Activated gamma-delta T cell treated with Interleukin-2 at 50 U/mL for 16 hours (primary cell): ENCODE data around the gene SPTBN5.

Source experiments
- DNase-seq: peaks from one replicate; pipeline ENCODE4 v3.0.0-alpha.2; 2020

The SPTBN5 gene

DNA sequence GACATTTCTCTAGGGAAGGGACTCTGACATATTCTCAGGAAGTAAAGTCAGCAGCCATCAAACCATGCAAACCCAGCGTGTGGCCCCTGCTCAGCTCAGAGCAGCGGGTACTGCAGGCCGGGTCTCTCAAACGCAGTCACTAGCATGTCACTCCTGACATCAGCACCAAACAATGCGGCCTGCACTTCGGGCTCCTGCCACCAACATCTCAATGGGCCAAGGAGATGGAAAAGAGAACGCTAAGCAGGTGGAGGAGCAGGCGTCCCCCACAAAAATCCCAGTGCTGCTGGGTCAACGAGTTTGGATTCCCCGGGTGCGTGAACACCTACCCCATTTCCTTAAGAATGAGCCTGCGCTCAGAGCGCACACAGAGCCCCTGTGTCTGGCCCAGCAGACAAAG, 9.9 kb upstream of the SPTBN5 start:
- no peak for DNase-seq

DNA sequence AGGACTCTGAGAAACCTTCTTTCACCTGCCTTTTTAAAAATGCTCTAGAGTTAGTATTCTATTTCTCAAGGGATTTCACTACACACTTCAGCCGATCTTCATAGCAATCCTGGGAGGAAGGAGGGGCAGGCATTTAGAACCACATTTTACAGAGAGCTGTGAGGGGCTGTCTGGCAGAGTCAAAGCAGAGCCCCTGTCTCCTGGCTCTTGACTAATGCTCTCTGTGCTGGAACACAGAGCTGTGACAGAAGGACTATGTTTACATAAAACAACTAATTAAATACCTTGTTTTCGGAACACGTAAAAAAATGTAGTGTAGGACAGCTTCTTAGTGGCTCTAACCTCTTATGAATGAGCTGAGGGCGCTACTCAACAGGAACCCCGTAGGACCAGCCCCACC, 7.6 kb upstream of the SPTBN5 start:
- no peak for DNase-seq

DNA sequence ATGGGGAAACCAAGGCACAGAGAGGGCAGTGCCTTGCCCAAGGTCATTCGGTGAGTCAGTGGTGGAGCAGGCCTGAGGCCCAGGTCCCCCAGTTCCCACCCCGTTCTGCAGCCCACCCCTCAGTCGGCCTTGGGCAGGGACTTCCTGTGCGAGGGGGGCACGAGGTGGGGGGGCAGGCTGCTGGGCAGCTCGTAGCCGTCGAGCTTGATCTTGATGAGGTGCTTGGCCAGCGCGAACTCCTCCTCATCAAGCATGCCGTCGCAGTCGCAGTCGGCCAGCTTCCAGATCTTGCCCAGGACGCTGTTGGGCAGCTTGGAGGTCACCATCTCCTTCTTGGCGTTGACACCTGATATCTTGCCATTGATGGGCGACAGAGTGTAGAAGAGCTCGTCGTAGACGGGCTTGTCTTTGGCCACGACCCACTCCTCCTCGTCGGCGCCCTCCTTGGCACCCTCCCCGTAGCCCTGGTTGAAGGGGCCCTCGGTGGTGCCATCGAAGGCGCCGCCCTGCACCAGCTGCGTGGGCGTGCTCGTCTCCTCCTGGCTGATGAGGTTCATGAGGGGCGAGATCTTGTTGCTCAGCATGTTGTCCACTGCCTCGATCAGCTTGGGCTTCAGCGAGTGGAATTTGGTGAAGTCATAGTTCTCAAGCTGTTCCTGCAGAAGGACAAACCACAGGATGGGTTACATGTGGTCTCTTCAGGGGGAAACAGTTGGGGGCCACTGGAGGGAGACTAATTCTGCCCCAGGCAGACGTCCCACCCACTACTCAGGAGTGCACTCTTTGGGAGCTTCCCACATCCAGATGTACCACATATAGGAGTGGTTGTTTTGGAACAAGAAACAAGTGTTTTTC, 6.9 kb upstream of the SPTBN5 start:
- DNase-seq: no peak

DNA sequence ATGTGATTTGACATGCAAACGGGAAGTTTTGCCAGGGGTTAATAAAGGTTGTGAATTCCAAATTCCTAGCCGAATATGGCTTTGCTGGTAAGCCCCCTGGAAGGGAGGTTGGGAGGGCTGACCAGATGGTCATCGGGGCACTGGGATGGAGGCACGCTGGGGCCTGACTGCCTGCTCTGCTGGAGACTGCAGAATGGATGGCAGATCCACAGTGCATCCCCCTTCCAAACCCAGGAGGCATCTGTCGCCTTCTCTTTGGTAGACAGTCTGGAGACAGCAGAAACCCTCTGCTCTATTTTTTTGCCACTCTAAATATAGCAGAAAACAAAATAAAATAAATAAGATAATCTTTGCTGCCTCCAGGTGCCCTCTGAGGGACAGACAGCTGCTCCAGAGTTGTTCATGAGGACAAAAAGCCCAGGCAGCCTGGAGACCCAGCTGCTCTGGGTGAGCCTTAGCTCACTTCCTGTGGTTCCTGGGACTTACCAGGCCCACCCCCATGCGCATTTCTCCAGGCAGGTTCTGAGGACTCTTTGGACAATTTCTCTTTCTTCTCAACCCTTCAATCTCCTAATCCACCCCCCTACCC, 6.1 kb upstream of the SPTBN5 start:
- DNase-seq: no peak

DNA sequence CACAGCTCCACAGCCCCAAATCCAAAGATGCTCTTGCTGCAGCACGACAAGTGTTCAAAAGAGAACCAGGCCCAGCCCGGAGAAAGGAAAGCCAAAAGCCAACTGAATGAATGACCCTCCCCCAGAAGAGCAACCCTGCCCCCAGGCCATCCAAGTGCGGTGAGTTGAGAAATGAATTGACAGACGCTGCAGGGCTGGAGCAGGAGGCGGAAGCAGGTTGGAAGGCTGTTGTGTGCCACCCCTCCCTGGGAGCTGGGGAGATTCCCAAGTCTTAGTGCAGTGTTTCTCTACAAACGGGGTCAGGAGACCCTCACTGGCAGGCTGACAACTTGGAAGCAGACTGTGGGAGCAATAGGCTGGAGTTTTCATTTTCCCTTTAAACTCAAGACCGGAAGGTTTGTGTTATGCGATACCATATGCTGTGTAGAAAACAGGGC, 3.5 kb upstream of the SPTBN5 start:
- no peak for DNase-seq

DNA sequence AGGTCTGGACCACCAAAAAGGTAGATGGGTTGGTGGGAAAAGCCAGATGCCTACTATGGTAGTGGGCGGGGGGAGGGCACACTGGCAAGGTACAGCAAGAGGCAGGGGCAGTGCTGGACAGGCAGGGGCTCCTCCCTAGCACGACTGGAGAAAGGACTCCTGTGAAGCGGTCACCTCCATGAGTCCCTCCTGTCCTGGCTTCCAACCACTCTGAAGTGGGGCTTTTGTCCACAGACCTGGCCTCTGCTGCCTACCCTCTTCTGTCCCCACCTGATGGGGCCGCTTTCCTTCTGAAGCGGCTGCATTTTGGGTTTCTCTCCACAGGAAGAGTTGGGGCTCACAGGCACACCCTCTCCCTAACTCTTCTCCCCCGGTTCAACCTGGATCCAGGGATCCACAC, 2.7 kb upstream of the SPTBN5 start:
- DNase-seq: no peak

DNA sequence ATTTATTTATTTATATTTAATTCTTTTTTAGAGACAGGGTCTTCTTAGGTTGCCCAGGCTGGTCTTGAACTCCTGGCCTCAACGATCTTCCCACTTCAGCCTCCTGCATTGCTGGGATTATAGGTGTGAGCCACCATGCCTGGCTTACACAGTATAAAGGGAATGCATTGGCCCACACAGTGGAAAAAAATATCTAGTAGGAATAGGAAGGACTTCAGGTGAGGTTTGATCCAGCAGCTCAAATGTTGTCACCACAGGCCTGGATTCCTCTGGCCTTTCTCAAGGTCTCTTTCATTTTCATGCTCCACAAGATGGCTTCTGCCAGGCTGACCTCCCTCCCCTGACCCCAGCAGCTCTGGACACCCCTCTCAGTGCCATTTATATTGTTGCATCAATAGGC, 2.1 kb upstream of the SPTBN5 start:
- DNase-seq: no peak

DNA sequence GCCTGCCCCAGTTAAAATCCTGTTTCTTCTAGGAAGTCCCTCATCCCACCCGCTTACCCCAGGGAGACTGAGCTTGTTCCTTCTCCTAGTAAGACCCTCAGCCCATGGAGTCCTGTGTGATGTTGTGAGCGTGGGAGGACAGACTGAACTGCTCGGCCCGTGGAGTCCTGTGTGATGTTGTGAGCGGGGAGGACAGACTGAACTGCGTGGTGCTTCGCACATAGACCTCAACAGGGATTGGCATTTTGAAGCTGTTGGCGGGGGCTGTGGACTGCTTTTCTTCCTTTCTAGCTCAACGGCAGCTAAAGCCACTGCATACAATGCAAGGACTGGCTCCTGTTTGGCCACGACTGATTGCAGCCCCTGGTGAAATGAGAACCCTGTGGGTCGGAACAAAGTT, 1.6 kb upstream of the SPTBN5 start:
- DNase-seq: no peak

DNA sequence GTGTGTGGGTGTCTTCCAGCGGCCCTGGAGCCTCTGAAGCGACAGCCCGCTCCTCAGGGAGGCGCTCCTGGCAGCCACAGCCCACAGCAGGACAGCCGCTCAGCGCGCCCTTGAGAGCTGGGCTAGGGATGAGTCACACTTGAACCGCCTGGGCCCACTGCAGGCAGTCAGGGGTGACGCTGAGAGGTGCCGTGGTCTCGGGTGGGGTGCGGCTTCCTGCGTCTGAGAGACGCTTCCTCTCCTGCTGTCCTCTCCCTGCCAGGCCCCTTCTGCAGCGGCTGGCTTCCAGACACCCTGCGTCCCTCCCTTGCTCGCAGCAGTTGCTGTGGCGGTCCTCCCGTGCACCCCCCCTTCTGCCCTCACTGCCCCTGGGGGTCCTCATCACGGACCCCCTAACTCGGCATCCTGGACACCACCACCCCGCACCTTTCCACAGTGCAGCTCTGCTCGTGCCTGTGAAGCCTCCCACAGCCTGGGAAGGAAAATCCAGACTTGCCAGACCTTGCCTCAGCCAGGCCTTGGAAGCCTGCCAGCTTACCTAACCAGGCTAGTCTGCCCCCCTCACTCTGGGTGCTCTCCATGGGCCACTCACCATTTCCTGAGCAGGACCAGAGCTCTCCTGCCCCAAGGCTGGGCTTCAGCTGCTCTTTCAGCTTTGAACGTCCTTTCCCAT, 1.1 kb upstream of the SPTBN5 start:
- peak; percentile 93 for DNase-seq

DNA sequence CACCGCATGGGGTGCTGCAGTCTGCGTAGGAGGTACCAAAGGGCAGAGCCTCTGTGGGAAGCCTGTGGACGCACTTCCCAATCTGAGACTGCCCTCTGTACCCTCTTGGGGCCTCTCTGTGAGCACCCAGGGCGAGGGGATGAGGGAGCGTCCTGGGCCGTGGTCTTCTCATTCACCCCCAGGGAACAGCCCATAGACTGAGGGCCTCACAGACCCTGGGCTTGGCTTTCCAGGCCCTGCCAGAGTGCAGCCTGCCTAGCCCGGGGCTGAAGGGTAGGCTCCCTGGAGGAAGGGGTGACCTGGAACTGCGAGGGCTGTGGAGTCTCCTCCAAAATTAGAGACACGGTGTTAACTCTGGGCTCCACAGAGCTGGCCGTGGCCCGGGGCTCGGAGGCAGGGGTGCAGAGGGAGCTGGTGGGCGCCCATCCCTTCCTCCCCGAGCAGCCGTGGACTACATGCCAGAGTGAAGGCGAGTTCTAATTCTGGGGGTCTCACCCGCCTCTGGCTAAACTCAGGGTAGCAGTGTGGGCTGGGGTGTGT, 468 bp upstream of the SPTBN5 start:
- no peak for DNase-seq

DNA sequence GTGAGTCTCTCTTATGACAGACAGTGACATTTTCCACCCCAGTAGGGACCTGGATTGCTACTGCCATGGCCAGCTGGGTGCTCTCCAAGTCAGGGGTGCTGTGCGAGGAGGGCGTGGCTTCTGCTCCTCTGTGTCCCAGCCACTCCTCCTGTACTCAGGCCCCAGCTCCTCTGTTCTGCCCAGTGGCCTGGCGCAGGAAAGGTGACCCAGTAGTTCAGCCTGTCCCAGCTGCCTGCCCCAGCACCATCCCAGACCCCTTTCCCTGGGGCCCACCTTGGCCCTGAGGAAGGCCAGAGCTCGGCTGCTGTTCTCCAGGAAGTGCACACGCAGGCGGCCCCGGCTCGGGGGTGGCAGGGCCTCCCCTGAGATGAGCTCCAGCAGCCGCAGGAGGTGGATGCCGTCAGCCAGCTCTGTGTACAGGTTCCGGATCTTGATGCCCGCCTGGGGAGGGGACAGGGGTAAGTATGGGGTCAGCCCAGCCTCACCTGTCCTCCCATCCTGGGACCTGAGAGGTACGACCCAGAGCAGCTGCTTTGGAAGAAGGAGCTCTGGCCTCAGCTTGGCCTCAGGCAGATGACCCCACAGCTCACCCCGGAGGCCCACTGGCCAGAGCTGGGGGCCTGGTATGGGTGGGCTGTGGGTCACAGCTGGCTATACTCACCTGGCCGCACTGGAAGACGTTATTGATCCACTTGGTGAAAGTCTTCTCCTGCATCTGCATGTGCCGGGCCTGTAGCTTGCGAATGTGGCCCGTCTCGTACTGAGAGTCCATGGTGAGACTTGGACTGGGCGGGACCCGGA, 1.0 kb downstream of the SPTBN5 start:
- peak; percentile 33 for DNase-seq

DNA sequence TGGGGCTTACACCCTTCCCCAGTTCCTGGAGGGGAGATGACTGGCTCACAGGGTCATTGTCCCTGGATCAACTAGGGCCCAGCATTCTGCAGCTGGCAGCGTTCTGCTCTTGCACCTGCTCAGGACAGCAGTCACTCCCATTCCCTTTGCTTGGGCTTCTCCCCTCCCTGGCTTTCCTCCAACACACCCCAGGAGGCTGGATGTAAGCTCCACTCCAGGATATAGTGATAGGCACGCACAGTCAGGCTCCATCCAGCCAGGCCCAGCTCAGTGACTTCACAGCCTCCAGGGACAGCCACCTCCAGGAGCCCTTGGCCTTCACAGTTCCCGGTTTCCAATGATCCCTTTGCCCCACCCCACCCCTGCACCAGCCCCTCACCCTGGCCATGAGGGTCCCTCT, 1.9 kb downstream of the SPTBN5 start:
- DNase-seq: no peak

DNA sequence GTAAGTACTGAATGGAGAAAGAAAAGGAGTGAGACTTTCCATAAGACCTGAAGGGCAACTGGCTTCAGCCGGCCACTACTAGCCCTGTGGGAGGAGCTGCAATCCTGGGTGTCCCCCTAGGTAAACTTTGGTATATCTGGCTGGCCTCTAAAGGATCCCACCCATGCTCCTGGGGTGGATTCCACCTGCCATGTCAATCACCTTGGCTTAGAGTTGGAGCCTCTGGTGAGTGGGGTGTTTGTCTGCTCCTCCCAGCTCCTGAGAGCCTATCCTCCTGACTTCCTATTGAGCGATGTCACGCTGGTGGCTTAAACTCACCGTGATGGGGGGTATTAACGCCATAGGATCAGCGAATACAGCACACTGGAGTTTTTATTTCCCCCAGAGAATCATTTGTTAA, 2.6 kb downstream of the SPTBN5 start:
- no peak for DNase-seq

DNA sequence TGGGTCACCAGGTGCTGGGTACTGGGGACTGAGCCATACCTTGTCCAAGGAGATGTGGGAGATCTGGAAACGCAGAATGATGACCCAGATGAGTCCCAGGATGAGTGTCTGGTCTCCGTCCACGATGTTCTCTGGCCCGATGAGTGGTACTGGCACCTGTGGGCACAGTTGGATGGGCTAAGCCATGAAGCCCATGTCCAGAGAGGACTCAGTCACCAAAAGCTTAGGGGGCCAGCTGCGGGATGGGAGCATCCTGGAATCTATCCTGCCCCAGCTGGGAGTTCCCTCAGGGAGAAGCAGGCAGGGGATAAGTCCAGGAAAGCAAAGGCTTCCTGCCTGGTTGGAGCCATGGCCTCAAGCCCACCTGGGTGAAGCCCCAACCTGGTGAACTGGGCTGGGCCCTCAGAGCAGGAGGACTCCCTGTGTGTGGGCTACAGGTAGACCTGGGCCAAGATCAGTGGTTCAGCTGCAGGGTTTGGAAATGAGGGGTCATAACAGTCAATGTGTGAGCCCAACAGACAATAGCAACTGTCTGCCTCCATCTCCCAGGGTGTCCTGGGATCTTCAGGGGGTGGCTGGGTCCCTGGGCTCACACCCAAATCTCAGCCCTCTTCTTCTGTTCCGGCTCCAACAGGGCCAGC, 3.7 kb downstream of the SPTBN5 start:
- no peak for DNase-seq

DNA sequence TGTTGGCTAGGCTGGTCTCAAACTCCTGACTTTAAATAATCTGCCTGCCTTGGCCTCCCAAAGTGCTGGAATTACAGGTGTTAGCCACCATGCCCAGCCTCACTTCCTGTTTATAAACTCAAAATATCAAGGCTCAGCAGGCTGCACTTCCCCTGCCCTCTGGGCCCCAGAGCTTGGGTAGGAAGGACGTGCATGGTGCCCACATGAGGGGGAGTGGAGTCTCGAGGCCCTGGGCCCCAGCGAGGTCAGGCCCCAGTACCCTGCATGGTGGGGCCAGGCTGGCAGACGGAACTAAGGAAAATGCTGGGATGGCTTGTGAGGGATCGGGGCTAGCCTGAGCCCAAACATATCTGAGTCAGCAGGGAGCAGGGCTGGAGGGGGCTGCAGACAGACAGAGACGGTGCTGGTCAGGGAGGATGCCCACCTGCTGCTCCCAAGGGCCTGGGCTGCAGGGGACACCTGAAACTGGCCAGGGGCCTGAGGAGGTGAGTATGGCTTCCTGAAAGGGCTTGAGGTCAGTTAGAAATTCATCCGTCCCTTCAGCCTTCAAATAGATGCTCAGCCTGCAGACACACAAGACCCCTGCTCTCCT, 5.1 kb downstream of the SPTBN5 start:
- DNase-seq: no peak

DNA sequence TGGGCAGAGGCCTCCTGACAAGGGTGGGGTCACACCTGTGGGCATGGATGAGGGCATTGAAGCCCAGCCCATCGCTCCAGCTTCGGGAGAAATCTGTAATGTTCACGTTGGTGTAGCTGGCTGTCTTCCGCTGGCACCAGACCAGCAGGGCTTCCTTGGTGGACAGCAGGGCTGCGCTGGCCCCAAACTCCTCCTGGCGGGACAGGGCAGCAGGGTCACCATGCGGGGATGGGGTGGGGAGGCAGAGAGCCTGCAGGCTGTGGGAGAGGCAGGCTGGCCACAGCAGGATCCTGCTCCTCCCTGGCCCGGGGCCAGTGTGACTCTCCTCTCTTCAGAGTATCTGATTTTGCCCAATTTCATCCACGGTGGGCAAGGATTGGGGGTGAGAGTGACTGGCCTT, 6.0 kb downstream of the SPTBN5 start:
- DNase-seq: no peak

DNA sequence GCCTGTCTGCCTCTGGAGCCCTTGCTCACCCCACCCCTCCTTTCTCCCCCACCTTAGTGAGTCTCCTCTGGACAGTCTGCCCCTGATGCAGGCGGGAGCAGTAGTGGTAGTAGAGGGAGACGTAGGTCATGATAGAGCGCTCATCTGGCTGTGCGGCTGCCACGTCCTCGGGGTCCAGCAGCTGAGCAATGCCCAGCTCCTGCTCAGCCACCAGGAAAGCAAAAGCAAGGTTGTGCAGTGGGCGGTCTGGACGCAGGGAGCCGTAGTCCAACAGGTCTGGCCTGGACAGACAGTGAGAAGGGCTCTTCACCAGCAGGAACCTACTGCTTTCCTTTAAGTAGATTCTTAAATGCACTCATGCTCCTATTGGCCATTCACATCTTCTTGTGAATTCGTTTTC, 6.7 kb downstream of the SPTBN5 start:
- DNase-seq: no peak

DNA sequence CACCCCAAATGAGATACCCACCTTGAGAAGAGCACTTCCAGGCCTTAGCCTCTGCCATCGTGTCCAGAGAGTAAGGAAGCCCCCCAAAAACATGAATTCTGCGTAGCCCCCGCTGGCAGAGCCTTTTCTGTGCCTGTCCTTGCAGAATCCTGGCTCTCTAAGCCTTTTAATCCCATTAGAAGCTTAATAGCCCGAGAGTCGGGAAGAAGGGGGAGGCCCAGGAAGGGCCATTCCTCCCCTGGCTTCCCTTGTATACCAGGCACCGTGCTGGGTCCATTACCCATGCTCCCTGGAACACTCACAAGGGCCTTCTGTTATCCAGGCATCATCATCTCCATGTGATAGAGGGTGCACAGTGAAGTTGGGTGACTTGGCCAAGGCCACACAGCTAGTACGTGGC, 7.1 kb downstream of the SPTBN5 start:
- DNase-seq: no peak

DNA sequence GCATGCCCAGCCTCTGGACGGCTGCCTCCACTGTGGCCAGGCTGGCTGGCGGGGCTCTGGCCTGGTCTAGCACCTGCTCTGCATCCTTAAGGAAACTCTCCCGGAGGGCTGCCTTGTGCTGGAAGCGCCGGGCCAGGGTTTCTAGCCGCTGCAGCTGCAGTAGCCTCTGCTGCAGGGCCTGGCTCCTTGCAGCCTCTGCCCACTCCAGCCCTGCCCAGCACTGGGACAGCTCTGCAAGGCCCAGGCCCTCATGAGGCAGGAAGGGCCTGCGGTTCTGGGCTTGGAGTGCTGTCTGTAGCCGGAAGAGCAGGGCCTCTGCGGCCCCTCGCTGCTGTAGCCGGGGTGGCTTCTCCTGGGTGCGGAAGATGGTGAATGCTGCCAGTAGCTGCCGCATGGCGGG, 8.0 kb downstream of the SPTBN5 start:
- DNase-seq: no peak

DNA sequence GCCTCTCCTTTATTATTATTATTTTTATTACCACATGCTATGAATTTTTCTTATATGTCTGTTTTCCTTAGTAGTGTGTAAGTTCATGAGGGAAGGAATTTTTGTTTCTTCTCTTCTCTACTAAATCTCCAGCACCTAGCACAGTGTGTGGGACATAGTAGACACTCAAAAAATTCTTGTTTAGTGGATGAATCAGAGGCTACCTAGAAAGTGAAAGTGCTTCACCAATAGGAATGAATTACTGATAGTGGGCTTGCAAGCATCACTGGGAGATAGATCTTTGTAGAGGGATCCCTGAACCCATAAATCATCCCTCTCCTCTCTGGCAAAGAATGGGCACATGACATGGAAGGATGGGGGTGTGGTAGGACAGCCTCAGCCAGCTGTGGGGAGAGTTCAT, 8.5 kb downstream of the SPTBN5 start:
- no peak for DNase-seq

DNA sequence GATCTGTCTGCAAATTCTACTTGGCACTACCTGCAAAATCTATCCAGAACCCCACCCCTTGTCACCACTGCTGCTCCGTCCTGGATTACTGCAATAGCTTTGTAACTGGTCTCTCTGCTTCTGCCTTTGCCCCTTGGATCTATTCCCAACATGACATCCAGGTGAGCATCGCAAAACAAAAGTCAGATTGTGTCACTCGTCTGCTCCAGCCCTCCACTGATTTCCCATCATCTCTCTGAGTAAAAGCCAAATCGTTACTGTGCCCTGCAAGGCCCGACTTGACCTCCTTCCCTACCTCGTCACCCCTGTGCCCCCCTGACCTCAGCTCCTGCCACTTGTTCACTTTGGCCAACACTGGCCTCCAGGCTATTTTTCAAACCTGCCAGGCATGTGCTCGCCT, 9.4 kb downstream of the SPTBN5 start:
- no peak for DNase-seq

DNA sequence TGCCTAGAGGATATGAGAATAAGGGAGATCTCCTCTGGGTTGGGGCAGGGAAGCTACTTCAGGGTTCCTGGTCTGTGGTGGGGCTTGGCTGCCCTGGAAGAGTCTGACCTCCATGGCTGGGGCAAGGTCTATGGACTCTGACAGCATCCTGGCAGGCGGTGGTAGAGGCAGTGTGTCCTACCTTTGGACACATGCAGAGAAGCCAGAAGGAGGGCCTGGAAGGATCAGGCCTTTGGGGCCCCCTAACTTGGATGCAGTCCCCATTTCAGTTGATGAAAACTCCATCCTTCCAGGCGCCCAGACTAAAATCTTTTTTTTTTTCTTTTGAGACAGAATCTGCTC, 10.4 kb downstream of the SPTBN5 start:
- DNase-seq: no peak
